ENCODE data around the gene HOXD4.
A peak's percentile ranks its signal among the peaks of the same experiment; 100 is the strongest.

Gene HOXD4

GRCh38 chr2:176186024-176186423 lies 34.7 kb downstream of the HOXD4 start:
- DNase-seq (ENCODE audit: low read depth, low spot score) = no peak
- ChIA-PET CTCF (interaction anchor here (0.7 to 1.5 kb wide), 3 partner anchors 269 to 466 kb away, joined by 3 to 4 read pairs (median 3); no protein-coding TSS in a partner anchor), POLR2A (no interaction called here)
- H3K4me3 ChIP-seq (ENCODE audit: low read depth, low read length) = no peak overlapping the region
- no peak for TF ChIP-seq CTCF (IDR thresholded peaks at IDR 0.05; ENCODE audit: insufficient read depth, low read length, missing control alignments)

- no peak for TF ChIP-seq CTCF (IDR thresholded peaks at IDR 0.05; ENCODE audit: insufficient read depth, low read length, missing control alignments)
- ChIA-PET POLR2A (interaction anchor here (0.7 kb wide), 1 partner anchor 44 kb away, joined by 3 read pairs; no protein-coding TSS in a partner anchor), CTCF (interaction anchor here (0.7 to 1.5 kb wide), 7 partner anchors 21 to 465 kb away, joined by 3 to 5 read pairs (median 4); no protein-coding TSS in a partner anchor)
- peak overlapping the region; percentile 72 for H3K4me3 ChIP-seq (ENCODE audit: low read depth, low read length)
- DNase-seq (ENCODE audit: low read depth, low spot score) = no peak
These were observed 36.0 kb downstream of the HOXD4 start for GRCh38 chr2:176187200-176187898.

GRCh38 chr2:176187899-176188773 lies 36.8 kb downstream of the HOXD4 start, which contains the start of gene HOXD1:
TSS of gene HOXD1 (plus strand) at chr2:176188668. CDS start at chr2:176188802, 134 bp downstream.
- no peak for DNase-seq (ENCODE audit: low read depth, low spot score)
- H3K4me3 ChIP-seq (ENCODE audit: low read depth, low read length) = peak within 1 kb of the TSS; percentile 72
- CTCF ChIA-PET = interaction anchor here (0.7 to 1.4 kb wide), 9 partner anchors 8 to 329 kb away, joined by 3 to 6 read pairs (median 3); no protein-coding TSS in a partner anchor
- no peak for TF ChIP-seq CTCF (IDR thresholded peaks at IDR 0.05; ENCODE audit: insufficient read depth, low read length, missing control alignments)
- POLR2A ChIA-PET = interaction anchor here (0.5 to 0.7 kb wide), 2 partner anchors 45 to 57 kb away, joined by 3 read pairs; no protein-coding TSS in a partner anchor

GRCh38 chr2:176188774-176189680 lies 37.7 kb downstream of the HOXD4 start:
- TF ChIP-seq CTCF (IDR thresholded peaks at IDR 0.05; ENCODE audit: insufficient read depth, low read length, missing control alignments) = no peak
- DNase-seq (ENCODE audit: low read depth, low spot score) = no peak
- H3K4me3 ChIP-seq (ENCODE audit: low read depth, low read length) = peak overlapping the region; percentile 72
- ChIA-PET POLR2A (interaction anchor here (0.5 kb wide), 1 partner anchor 58 kb away, joined by 3 read pairs; no protein-coding TSS in a partner anchor), CTCF (interaction anchor here (0.8 to 1.4 kb wide), 4 partner anchors 9 to 266 kb away, joined by 3 to 6 read pairs (median 4); no protein-coding TSS in a partner anchor)

- peak overlapping the region; percentile 72; the same call in 1 of the 2 replicates for H3K4me3 ChIP-seq (ENCODE audit: low read depth, low read length)
- DNase-seq (ENCODE audit: low read depth, low spot score) = no peak
- no peak for TF ChIP-seq CTCF (IDR thresholded peaks at IDR 0.05; ENCODE audit: insufficient read depth, low read length, missing control alignments)
- ChIA-PET CTCF (interaction anchor here (1.3 to 1.4 kb wide), 2 partner anchors 10 to 265 kb away, joined by 4 to 6 read pairs; no protein-coding TSS in a partner anchor), POLR2A (no interaction called here)
These were observed 38.6 kb downstream of the HOXD4 start for GRCh38 chr2:176189681-176190641.

All from AG04449 (cell line).